GM10248 (cell line): ENCODE results near the gene CBL.
A peak's percentile ranks its signal among the peaks of the same experiment; 100 is the strongest.

ENCODE experiments used
- CTCF ChIA-PET: fragments of 300-600 bp; sonication (Branson Sonifier 250); formaldehyde crosslinking; extraction: SDS; loops from one replicate; lab custom pipeline; 2021; ENCODE audit warnings: antibody characterized with exemption; lab: Yijun Ruan, JAX
- POLR2A ChIA-PET: fragments of 350-650 bp; sonication (Branson Sonifier 250); formaldehyde crosslinking; extraction: SDS; loops from one replicate; lab custom pipeline; 2020; ENCODE audit warnings: antibody characterized with exemption; lab: Yijun Ruan, JAX
- DNase-seq: peaks from one replicate; pipeline ENCODE4 v3.0.0; 2012; ENCODE audit errors: extremely low spot score
- TF ChIP-seq, protein P1 (sequence below): IDR thresholded peaks from 2 replicates; pipeline ENCODE4 v1.5.1; 2012; ENCODE audit warnings: mild to moderate bottlenecking, low read depth; ENCODE audit errors: extremely low read depth, missing control alignments, control extremely low read depth

CBL gene

DNA sequence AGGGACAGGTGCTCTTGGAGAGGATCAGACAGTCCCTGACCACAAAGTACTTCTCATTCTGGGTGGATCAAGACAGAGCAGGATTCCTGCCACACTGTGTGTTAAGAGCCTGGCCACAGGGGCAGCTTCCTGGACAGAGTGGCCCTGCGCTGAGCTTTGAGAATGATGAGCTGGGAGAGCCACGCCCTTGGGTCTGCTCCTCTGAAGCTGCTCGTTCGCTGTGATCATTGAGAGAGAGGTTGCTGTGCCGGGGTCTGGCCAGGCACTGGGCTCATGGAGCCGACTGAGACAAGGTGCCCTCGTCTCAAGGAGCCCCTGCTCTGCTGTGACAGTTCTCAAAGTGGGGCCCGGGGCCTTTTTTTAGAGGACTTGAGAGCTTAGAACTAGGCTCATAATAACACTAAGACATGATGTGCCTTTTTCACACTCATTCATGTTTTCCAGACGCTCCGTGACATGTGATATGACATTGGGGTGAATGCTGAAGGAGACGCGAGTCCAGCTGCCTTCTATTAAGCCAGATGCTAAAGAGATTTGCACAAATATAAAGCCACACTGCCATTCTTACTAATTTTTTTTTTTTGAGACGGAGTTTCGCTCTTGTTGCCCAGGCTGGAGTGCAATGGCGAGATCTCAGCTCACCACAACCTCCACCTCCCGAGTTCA lies 141.9 kb downstream of the CBL start:
- POLR2A ChIA-PET: no interaction called here
- TF ChIP-seq, protein P1, sequence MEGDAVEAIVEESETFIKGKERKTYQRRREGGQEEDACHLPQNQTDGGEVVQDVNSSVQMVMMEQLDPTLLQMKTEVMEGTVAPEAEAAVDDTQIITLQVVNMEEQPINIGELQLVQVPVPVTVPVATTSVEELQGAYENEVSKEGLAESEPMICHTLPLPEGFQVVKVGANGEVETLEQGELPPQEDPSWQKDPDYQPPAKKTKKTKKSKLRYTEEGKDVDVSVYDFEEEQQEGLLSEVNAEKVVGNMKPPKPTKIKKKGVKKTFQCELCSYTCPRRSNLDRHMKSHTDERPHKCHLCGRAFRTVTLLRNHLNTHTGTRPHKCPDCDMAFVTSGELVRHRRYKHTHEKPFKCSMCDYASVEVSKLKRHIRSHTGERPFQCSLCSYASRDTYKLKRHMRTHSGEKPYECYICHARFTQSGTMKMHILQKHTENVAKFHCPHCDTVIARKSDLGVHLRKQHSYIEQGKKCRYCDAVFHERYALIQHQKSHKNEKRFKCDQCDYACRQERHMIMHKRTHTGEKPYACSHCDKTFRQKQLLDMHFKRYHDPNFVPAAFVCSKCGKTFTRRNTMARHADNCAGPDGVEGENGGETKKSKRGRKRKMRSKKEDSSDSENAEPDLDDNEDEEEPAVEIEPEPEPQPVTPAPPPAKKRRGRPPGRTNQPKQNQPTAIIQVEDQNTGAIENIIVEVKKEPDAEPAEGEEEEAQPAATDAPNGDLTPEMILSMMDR: no peak
- DNase-seq: no peak
- CTCF ChIA-PET: interaction anchor here (1.3 to 6.4 kb wide), 7 partner anchors 8 to 760 kb away, joined by 3 to 44 read pairs (median 11); no protein-coding TSS in a partner anchor

DNA sequence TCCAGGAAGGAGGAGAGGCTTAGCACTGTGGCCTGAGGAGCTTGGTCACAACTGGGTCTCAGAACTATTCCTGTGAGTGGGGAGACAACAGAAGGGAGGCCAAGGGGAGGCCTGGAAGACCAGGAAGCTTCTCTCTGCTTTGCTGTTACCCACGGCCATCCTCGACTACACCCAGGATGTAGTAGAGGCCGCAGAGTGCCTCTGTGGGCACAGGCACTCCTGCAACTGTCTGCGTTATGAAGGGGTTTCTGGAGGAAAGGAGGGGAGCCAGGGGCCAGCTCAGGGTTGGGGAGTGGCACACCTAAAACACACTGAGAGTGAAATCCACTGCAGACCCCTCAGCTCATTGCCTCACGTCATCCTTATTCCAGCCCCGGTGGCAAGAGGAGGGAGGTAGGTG lies 144.2 kb downstream of the CBL start:
- TF ChIP-seq, protein P1: no peak
- CTCF ChIA-PET: interaction anchor here (0.8 to 4.5 kb wide), 7 partner anchors 12 to 125 kb away, joined by 3 to 43 read pairs (median 3); no protein-coding TSS in a partner anchor
- POLR2A ChIA-PET: no interaction called here
- DNase-seq: no peak

DNA sequence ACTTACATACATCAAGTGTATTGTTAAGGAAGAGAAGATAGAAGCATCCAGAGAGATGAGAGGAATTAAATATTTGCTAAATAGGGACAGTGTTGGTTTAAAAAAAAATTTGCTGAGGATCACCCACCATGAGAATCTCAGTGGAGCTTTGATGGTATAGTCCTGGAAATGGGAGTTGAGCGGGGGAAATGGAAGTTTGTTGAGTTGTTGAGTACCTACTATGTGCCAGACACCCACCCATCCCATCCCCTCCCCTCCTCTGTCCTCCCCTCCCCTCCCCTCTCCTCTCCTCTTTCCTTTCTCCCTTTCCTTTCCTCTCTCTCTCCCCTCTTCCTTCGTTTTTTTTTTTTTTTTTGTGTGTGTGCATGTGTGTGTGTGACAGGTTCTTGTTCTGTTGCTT lies 145.1 kb downstream of the CBL start:
- TF ChIP-seq, protein P1: no peak
- POLR2A ChIA-PET: no interaction called here
- DNase-seq: no peak
- CTCF ChIA-PET: interaction anchor here (0.8 to 4.5 kb wide), 3 partner anchors 13 to 124 kb away, joined by 3 to 43 read pairs (median 3); no protein-coding TSS in a partner anchor

DNA sequence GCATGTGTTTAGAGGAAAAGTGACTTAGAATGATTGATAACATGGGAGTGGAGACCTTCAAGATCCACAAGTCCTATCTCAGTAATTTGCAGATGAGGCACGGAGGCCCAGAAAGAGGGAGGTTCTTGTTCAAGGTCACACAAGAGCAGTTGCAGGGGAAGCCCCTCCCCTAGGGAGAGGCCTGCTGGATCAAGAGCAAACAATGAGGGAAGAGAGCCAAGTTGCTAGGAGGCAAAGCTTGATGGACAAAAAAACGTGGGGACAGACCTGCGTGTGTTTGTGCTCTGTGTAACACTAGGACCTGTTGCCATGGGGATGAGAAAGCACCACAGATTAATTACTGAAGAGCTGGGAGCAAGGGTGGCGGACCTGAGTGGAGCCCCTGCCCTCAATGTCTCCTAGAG lies 146.7 kb downstream of the CBL start:
- TF ChIP-seq, protein P1: no peak
- CTCF ChIA-PET: interaction anchor here (0.7 to 2.6 kb wide), 5 partner anchors 15 to 181 kb away, joined by 3 to 10 read pairs (median 6); partner anchors contain the start of gene USP2
- no peak for DNase-seq

DNA sequence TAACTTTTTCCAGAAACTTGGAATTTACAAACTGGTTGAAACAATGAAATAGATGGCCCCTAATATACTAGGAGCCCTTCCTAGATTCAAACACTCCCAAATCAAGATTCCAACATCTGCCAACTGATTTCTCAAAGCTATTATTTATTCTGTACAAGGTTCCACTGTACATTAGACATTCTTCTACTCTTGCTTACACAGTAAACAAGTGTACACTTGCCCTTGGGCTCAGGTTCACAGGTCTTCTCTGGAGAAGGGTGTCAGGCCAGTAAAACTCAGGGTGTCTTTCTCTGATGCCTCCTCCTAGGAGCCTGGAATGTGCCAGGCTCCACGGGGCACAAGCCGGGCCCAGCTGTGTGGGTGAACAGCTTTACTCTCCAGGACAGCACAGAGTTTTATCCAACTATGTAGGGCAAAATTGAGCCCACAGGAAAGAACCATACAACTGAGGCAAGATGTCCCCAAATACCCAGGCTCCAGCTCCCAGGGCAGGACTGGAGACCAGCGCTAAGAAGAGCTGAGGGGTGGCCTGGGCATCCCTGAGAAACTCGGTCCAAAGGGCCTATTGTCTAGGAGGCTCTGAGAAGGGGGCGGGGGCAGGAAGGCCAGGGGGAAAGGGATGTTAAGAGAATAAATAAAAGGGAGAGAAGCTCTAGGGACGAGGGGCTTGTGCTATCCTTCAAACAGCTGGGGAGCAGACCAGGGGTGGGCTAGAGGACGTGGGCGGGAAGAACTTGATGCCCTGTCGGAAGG lies 149.1 kb downstream of the CBL start:
- CTCF ChIA-PET: interaction anchor here (1.0 to 5.1 kb wide), 19 partner anchors 8 to 980 kb away, joined by 3 to 159 read pairs (median 8); partner anchors contain the start of genes C1QTNF5, NLRX1, RNF26 and USP2
- POLR2A ChIA-PET: no interaction called here
- no peak for DNase-seq
- TF ChIP-seq, protein P1: no peak

More for the DNA sequence above, 146.7 kb downstream of the CBL start:
- POLR2A ChIA-PET: no interaction called here

DNA sequence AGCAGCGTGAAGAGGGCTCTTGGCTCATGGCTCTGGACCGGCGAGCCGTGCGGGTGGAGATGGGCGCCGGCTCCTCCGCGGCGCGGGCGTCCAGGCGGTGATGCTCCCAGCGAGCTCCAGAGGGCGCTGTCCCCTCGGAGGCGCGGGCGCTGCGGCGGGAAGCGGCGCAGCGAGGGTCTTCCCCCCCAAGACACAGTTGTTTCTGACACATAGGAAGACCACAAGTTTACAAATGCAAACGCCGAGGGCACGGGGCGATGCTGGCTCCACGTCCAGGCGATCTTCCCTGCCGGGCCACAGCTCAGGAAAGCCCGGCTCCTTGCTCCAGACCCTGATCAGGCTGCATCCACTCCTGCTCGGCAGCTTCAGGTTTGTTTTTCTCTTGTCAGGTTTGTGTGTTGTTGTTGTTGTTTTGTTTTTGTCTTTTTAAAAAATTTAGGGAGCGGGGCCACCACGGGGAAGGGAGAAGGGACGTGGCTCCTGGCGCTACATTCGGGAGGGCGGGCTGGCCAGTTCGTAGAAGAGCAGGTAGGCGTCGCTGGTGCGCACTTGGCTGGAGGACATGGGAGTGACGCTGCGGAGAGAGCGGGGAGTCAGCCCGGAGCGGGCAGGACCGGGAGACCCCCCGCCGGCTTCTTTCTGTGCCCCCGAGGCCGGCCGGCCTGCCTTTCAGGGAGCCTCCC lies 150.4 kb downstream of the CBL start:
- POLR2A ChIA-PET: no interaction called here
- CTCF ChIA-PET: interaction anchor here (0.6 to 5.1 kb wide), 43 partner anchors 8 to 979 kb away, joined by 3 to 159 read pairs (median 4); partner anchors contain the start of genes C1QTNF5, NLRX1, RNF26 and USP2
- DNase-seq: peak; percentile 87
- TF ChIP-seq, protein P1: peak; percentile 97
